SK-N-SH (cell line): ENCODE results near the gene DNAH11.

Source experiments
- CHD2 ChIP-seq: fragments of 150-350 bp; IDR thresholded peaks from 2 replicates; pipeline ENCODE4 v1.6.1; 2018; ENCODE audit warnings: low read length; ENCODE audit not compliant: partially characterized antibody
- CTCF ChIP-seq: fragments of 200-600 bp; sonication (generic); IDR thresholded peaks from 2 replicates; pipeline ENCODE4 v1.6.1; 2017; ENCODE audit warnings: antibody characterized with exemption, mild to moderate bottlenecking, moderate library complexity
- EZH2phosphoT487 ChIP-seq: fragments of 200-600 bp; sonication (generic); IDR thresholded peaks from 2 replicates; pipeline ENCODE4 v1.6.1; 2017; ENCODE audit warnings: low read depth, mixed run types, mild to moderate bottlenecking, antibody characterized with exemption, moderate library complexity, borderline replicate concordance
- MXI1 ChIP-seq: IDR thresholded peaks from 2 replicates; pipeline ENCODE4 v1.6.1; 2012; ENCODE audit warnings: mild to moderate bottlenecking, low read depth, low read length, improper control_type of control experiment
- PBX3 ChIP-seq: IDR thresholded peaks from 2 replicates; pipeline ENCODE4; 2012
- POLR2AphosphoS5 ChIP-seq: IDR thresholded peaks from 2 replicates; pipeline ENCODE4 v1.6.1; 2012; ENCODE audit warnings: low read depth, low read length
- RAD21 ChIP-seq: IDR thresholded peaks from 2 replicates; pipeline ENCODE4 v1.6.1; 2012; ENCODE audit warnings: mild to moderate bottlenecking, low read length
- RFX5 ChIP-seq: IDR thresholded peaks from 2 replicates; pipeline ENCODE4 v1.6.1; 2012; ENCODE audit warnings: mild to moderate bottlenecking, improper control_type of control experiment, low read length
- TAF1 ChIP-seq: IDR thresholded peaks from 2 replicates; pipeline ENCODE4 v1.6.1; 2012; ENCODE audit warnings: low read depth, mild to moderate bottlenecking, low read length, moderate library complexity, borderline replicate concordance
- USF2 ChIP-seq: fragments of 150-350 bp; IDR thresholded peaks from 2 replicates; pipeline ENCODE4 v1.6.1; 2017; ENCODE audit warnings: antibody characterized with exemption, low read length, low read depth, borderline replicate concordance
- TF ChIP-seq, protein P1 (sequence below): IDR thresholded peaks from 2 replicates; pipeline ENCODE4 v1.4.0; 2012; ENCODE audit warnings: low read depth
- TF ChIP-seq, protein P2 (sequence below): IDR thresholded peaks from 2 replicates; pipeline ENCODE4 v1.6.1; 2012; ENCODE audit warnings: mild to moderate bottlenecking, low read depth, low read length, moderate library complexity
- TF ChIP-seq, protein P3 (sequence below): IDR thresholded peaks from 2 replicates; pipeline ENCODE4 v1.4.0; 2012; ENCODE audit warnings: low read depth, borderline replicate concordance

DNA sequence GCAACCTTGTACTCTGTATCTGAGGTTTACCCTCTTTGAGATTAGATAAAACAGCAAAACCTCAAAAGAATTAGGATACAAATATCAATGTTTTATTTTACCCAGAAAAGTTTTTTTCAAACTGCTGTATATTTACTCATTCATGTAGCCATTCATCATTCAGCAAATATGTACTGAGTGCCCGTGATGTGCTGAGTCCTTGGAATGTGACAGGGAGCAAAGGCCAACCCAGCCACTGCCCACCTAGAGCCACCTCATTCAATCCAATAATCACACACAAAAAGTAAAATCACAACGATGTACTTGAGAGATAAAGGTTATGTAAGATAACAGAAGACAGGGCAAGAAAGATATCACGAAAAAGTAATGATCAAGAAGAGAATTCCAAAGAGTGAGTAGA lies 215.4 kb downstream of the DNAH11 start:
- TF ChIP-seq MXI1 (no peak), EZH2phosphoT487 (no peak), CTCF (no peak), TAF1 (no peak), POLR2AphosphoS5 (no peak), RAD21 (no peak), RFX5 (no peak), CHD2 (no peak), USF2 (no peak), PBX3 (no peak)
- TF ChIP-seq, protein P1, sequence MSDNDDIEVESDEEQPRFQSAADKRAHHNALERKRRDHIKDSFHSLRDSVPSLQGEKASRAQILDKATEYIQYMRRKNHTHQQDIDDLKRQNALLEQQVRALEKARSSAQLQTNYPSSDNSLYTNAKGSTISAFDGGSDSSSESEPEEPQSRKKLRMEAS: no peak
- TF ChIP-seq, protein P2, sequence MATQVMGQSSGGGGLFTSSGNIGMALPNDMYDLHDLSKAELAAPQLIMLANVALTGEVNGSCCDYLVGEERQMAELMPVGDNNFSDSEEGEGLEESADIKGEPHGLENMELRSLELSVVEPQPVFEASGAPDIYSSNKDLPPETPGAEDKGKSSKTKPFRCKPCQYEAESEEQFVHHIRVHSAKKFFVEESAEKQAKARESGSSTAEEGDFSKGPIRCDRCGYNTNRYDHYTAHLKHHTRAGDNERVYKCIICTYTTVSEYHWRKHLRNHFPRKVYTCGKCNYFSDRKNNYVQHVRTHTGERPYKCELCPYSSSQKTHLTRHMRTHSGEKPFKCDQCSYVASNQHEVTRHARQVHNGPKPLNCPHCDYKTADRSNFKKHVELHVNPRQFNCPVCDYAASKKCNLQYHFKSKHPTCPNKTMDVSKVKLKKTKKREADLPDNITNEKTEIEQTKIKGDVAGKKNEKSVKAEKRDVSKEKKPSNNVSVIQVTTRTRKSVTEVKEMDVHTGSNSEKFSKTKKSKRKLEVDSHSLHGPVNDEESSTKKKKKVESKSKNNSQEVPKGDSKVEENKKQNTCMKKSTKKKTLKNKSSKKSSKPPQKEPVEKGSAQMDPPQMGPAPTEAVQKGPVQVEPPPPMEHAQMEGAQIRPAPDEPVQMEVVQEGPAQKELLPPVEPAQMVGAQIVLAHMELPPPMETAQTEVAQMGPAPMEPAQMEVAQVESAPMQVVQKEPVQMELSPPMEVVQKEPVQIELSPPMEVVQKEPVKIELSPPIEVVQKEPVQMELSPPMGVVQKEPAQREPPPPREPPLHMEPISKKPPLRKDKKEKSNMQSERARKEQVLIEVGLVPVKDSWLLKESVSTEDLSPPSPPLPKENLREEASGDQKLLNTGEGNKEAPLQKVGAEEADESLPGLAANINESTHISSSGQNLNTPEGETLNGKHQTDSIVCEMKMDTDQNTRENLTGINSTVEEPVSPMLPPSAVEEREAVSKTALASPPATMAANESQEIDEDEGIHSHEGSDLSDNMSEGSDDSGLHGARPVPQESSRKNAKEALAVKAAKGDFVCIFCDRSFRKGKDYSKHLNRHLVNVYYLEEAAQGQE: no peak
- TF ChIP-seq, protein P3, sequence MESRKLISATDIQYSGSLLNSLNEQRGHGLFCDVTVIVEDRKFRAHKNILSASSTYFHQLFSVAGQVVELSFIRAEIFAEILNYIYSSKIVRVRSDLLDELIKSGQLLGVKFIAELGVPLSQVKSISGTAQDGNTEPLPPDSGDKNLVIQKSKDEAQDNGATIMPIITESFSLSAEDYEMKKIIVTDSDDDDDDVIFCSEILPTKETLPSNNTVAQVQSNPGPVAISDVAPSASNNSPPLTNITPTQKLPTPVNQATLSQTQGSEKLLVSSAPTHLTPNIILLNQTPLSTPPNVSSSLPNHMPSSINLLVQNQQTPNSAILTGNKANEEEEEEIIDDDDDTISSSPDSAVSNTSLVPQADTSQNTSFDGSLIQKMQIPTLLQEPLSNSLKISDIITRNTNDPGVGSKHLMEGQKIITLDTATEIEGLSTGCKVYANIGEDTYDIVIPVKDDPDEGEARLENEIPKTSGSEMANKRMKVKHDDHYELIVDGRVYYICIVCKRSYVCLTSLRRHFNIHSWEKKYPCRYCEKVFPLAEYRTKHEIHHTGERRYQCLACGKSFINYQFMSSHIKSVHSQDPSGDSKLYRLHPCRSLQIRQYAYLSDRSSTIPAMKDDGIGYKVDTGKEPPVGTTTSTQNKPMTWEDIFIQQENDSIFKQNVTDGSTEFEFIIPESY: no peak
